Activated T-helper 2 cell treated with anti-CD3 and anti-CD28 coated beads, Interferon-gamma antibody, Interleukin-2, Interleukin-4, amounts not matched to agents 10 μg/mL and 5 μg/mL and 100 μg/mL, durations not matched to agents 14 hours and 24 hours and 36 hours (primary cell): ENCODE results near the gene DPYSL4. TPM values are rescaled to one million over a fixed set of nuclear protein-coding genes. Genes with fewer than 3 reads are reported as not detected.

Source experiments
- DNase-seq: peaks from one replicate; pipeline ENCODE4 v3.0.0; 2021; ENCODE audit warnings: low spot score
- H3K27ac Mint-ChIP-seq: one replicate; pipeline ENCODE4 v1.8.0; 2021; ENCODE audit warnings: mixed read lengths
- H3K27me3 Mint-ChIP-seq: one replicate; pipeline ENCODE4 v1.8.0; 2021; ENCODE audit warnings: low read depth, mixed read lengths
- H3K36me3 Mint-ChIP-seq: one replicate; pipeline ENCODE4 v1.8.0; 2021; ENCODE audit warnings: low read depth, mixed read lengths
- H3K4me1 Mint-ChIP-seq: one replicate; pipeline ENCODE4 v1.8.0; 2021; ENCODE audit warnings: low read depth, mixed read lengths
- H3K4me3 Mint-ChIP-seq: one replicate; pipeline ENCODE4 v1.8.0; 2021; ENCODE audit warnings: low read depth, mild to moderate bottlenecking, moderate library complexity, mixed read lengths
- H3K9me3 Mint-ChIP-seq: one replicate; pipeline ENCODE4 v1.8.0; 2021; ENCODE audit warnings: mixed read lengths
- intact Hi-C: fragments of 100-400 bp; cut with micrococcal nuclease; formaldehyde crosslinking; loops from one replicate; pipeline ENCODE4 v1.15.1; 2023
- total RNA-seq: library from RNA; stranded (reverse); gene quantifications from 2 replicates; pipeline ENCODE4 v1.2.3, GENCODE V29; 2022

DPYSL4 gene
- total RNA-seq, 1 donor from 2014 or later, result 17.9 TPM

DNA sequence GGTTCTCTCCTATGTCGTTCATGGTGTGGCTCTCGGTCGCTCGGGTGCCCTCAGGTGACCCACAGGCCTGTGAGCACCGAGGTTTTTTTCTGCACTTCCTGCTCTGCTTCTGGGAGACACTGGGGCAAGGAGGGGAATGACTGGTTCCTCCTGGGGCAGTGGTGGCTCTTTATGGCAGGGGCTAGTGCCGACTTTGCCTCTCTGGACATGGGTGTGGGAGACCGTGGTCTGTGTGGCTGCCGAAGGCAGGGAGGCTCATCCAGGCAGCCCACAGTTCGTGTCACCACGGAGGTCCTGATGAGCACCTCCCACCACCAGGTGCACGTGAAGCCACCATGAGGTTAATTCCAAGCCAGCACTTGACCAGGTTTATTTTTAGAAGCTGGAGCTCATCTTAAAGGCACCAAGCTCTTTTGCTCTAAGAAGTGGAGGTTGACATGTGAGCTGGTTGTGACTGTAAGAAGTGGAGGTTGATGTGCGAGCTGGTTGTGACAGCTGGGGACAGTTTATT is 24.7 kb upstream of the DPYSL4 start:
- intact Hi-C loops, result loop anchor here (5.0 kb wide), 1 partner anchor 285 kb away; no protein-coding TSS in a partner anchor
- Mint-ChIP-seq H3K27me3 (no peaks in the 10 kb centered on the region), H3K27ac (peak overlapping the region; percentile 99), H3K36me3 (no peaks in the 10 kb centered on the region), H3K4me3 (peak overlapping the region; percentile 68), H3K4me1 (peaks cover 44% of the 10 kb centered on the region), H3K9me3 (no peaks in the 10 kb centered on the region)
- DNase-seq, result peak; percentile 56

DNA sequence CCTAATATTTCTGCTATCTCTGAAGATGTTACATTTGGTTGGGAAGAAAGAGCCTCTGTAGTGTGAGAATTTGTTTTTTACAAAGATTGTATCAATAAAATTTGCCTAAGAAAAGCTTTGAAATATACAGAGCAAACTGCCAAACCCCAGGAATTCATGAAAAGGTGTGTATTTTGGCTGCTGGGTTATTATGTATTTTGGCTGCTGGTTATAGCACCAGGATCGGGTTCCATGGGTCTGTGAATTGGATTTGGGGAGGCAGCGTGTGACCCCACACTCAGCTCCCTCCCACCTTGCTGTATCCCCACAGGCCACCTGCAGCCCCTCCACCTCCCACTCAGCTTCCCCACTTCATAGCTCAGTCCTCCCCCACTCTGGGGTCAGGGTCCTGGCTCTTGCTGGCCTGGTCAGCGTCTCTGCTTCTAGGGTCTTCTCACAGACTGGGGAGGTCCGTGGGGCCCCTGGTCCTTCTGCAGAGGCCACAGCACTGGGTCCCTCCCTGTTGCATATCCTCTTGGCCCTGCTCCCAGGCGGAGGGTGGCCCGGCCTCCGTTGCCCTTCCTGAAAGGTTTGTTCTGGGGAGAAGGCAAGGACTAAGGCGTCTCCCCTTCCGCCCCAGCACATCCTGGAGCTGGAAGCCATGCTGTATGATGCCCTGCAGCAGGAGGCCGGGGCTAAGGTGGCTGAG is 24.0 kb upstream of the DPYSL4 start:
- Mint-ChIP-seq H3K36me3 (no peaks in the 10 kb centered on the region), H3K27me3 (no peaks in the 10 kb centered on the region), H3K9me3 (no peaks in the 10 kb centered on the region), H3K4me3 (peak overlapping the region; percentile 68), H3K27ac (peak overlapping the region; percentile 99), H3K4me1 (peaks cover 44% of the 10 kb centered on the region)
- DNase-seq, result no peak
- intact Hi-C loops, result loop anchor here (5.0 kb wide), 1 partner anchor 285 kb away; no protein-coding TSS in a partner anchor

DNA sequence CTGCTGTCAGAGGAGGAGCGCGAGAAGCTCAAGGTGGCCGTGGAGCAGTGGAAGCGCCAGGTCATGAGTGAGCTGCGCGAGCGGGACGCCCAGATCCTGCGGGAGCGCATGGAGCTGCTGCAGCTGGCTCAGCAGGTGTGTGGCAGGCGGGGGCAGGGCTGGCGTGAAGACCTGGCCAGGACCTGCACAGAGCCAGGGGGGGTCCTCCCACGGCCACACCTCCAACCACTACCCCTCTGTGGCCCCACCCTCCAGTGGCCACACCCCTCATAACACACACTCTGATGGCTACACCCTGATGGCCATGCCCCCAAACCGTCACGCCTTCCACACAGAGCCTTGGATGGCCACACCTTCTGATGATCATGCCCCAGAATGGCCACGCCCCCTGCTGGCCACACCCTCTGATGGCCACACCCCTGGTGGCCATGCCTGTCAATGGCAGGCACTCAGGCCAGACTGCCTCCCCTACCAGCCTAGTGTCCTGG is 23.4 kb upstream of the DPYSL4 start:
- Mint-ChIP-seq H3K9me3 (no peaks in the 10 kb centered on the region), H3K27me3 (no peaks in the 10 kb centered on the region), H3K4me1 (peaks cover 40% of the 10 kb centered on the region), H3K4me3 (no peak overlapping the region), H3K36me3 (no peaks in the 10 kb centered on the region), H3K27ac (peak overlapping the region; percentile 57)
- intact Hi-C loops, result loop anchor here (5.0 kb wide), 1 partner anchor 284 kb away; no protein-coding TSS in a partner anchor
- peak; percentile 66 for DNase-seq

DNA sequence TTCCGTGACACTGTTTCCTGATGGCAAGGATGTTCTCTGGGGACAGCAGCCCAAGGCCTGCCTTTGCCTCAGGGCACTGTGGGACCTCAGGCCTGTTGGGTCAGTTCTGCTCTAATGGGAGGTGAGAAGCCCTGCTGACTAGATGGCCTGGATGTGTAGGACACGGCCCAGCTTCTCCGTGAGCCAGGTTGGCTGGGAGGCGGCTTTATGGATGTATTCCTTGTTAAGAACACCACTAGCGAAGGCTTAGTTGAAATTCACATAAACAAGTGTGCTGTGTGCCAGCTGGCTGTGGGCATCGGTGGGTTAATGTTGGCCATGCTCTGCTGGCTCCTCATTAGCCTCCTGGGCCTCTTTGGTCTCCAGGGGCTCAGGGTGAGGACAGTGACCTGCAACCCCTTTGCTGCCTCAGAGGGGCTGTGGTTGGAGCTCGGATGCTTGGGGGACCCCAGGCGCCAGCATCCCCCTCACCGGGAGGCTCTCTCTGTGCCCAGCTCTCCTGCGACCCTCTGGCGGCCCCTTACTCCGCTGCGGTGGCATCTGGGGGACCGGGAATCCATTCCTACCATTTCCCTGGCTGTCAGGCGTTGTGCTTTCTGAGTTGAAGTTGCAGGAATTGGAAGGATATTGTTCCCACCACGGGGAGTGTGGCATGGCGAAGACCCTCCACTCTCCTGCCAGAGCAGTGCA is 22.8 kb upstream of the DPYSL4 start:
- Mint-ChIP-seq H3K4me3 (no peak overlapping the region), H3K27me3 (no peaks in the 10 kb centered on the region), H3K4me1 (peaks cover 37% of the 10 kb centered on the region), H3K36me3 (no peaks in the 10 kb centered on the region), H3K9me3 (no peaks in the 10 kb centered on the region), H3K27ac (no peak overlapping the region)
- intact Hi-C loops, result loop anchor here (5.0 kb wide), 1 partner anchor 283 kb away; no protein-coding TSS in a partner anchor
- no peak for DNase-seq

DNA sequence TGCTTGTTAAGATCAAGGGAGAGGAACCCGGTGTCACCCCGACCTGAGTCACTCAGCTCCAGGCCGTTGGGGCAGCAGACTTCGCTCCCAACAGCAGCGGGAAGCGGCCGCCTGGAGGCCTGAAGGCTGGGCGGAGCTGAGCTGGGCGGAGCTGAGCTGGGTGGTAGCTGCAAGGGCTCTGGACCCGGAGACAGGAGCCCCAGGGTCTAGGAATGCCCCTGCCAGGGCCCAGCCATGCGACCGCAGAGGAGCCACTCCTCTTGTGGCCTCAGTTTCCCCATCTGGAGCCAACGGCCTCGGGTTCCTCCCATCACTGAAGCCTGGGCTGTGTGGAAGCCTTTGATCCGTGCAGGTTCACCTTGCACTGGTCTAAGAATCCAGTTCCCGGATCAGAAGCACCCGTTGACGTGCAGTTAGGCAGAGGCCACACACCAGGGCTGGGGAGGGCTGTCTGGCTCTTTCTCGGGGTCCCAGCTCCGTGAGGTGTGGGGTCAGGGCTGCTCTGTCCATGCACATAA is 21.9 kb upstream of the DPYSL4 start:
- Mint-ChIP-seq H3K27ac (no peak overlapping the region), H3K4me3 (no peak overlapping the region), H3K4me1 (peaks cover 31% of the 10 kb centered on the region), H3K36me3 (no peaks in the 10 kb centered on the region), H3K9me3 (no peaks in the 10 kb centered on the region), H3K27me3 (no peaks in the 10 kb centered on the region)
- intact Hi-C loops, result loop anchor here (5.0 kb wide), 1 partner anchor 282 kb away; no protein-coding TSS in a partner anchor
- no peak for DNase-seq

DNA sequence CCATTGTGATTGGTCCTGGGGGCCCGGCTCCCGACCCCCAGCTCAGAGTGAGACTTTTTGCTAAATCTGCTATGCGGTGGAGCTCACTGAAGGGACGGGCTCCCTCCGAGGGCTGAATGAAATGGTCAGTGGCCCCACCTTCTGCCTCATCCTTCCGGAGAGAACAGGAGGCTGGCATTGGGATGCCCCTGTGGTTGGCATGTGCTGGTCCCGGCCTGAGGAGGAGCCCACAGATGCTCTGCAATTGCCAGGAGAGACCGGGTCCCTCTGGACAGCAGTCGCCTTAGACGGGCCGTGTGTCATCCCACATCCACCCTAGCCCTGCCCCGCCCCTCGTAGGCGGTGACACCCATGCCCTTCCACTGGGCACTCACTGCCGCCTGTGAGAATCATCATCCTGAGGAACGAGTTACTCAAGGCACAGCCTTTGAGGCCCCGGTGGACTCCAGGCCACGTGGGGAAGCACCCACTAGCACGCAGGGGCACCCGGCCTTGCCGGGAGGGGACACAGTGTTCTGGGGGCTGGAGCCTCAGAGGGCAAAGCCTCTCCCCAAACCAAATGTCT is 21.2 kb upstream of the DPYSL4 start:
- intact Hi-C loops, result no loop called here
- Mint-ChIP-seq H3K4me1 (peaks cover 31% of the 10 kb centered on the region), H3K27ac (no peak overlapping the region), H3K9me3 (no peaks in the 10 kb centered on the region), H3K27me3 (no peaks in the 10 kb centered on the region), H3K4me3 (no peak overlapping the region), H3K36me3 (no peaks in the 10 kb centered on the region)
- no peak for DNase-seq

DNA sequence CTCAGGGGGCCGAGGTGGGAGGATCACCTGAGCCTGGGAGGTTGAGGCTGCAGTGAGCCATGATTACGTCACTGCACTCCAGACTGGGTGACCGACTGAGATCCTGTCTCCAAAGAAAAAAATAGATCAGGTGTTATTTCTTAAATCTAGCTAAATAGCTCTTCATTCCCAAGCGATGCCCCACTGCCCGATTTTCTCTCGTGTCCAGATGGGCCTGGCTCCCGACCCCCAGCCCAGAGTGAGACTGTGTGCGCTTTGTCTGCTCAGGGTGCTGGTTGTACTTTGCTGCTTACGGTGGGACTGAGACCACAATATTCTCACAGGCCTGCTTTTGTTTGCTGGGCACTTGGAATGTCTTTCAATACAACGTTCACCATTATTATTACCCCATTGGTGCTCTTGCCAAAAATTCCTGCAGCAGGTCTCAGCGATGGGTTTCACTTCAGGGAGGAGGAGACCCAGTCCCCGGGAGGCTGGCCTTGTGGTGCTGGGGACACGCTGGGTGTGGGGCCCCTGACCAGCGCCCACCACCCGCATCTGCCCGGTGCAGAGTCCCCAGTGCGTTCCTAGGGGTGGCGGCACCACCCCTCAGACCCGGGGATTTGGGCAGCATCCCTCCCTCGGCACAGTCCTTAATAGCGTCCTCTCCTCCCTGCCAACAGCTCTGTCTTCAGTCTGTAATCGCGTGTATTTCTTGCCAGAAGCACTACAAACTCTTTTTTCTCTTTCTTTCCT is 20.4 kb upstream of the DPYSL4 start:
- no peaks in the 10 kb centered on the region for H3K36me3 Mint-ChIP-seq
- DNase-seq, result no peak
- no peak overlapping the region for H3K27ac Mint-ChIP-seq
- H3K4me1 Mint-ChIP-seq, result peaks cover 29% of the 10 kb centered on the region
- intact Hi-C loops, result no loop called here
- no peaks in the 10 kb centered on the region for H3K27me3 Mint-ChIP-seq
- H3K4me3 Mint-ChIP-seq, result no peak overlapping the region
- H3K9me3 Mint-ChIP-seq, result no peaks in the 10 kb centered on the region

DNA sequence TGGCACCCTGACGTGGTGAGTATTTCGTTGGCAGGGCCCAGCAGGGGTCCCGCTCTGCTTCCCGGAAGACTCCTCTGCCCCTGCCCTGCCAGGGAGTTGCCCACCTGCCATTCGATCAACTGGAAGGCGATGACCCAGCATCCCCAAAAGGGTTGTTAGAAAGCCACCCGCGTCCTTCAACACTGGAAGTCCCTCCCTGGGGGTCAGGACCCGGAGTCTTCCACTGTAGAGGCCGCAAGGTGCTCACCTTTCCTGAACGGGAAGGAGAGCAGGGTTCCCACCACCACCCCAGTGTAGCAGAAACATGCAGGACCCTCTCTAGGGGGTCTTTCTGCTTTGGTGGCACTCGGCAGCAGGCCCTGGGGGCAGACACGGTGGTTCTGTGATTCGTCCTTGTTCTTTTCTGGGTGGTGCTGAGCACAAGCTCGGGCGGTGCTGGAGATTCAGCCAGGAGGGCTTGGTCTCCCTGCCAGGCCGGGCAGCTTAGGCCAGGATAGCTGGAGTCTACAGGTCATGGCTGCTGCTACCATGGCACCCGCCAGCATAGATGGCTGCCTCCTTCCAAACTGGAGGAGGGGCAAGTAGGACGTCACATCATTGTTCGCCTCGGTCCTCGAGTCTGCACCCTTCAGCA is 19.6 kb upstream of the DPYSL4 start:
- Mint-ChIP-seq H3K36me3 (no peaks in the 10 kb centered on the region), H3K27ac (no peak overlapping the region), H3K4me1 (peaks cover 24% of the 10 kb centered on the region), H3K27me3 (no peaks in the 10 kb centered on the region), H3K9me3 (no peaks in the 10 kb centered on the region), H3K4me3 (no peak overlapping the region)
- intact Hi-C loops, result no loop called here
- no peak for DNase-seq

DNA sequence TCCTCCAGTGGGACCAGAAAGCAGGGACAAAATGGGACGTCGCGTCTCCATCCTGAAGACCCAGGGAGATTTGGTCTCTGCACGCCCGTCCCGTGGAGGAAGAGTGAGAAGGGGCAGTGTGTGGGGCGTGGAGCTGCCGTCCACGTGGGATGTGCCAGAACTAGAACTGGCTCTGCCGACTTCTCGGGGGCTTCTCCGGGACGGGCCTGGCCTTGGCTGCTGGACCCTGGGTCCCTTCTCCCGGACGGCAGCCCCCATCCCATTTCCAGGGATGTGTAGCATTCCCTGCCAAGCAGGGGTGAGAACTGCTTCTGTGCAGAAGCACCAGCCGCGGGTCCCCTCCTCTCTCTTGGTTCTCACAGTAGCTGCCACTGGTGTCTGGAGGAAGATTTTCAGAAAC is 18.8 kb upstream of the DPYSL4 start:
- no peak overlapping the region for H3K27ac Mint-ChIP-seq
- intact Hi-C loops, result no loop called here
- H3K9me3 Mint-ChIP-seq, result peaks cover under 1% of the 10 kb centered on the region
- peaks cover 16% of the 10 kb centered on the region for H3K4me1 Mint-ChIP-seq
- no peak overlapping the region for H3K4me3 Mint-ChIP-seq
- H3K27me3 Mint-ChIP-seq, result no peaks in the 10 kb centered on the region
- no peak for DNase-seq
- no peaks in the 10 kb centered on the region for H3K36me3 Mint-ChIP-seq

DNA sequence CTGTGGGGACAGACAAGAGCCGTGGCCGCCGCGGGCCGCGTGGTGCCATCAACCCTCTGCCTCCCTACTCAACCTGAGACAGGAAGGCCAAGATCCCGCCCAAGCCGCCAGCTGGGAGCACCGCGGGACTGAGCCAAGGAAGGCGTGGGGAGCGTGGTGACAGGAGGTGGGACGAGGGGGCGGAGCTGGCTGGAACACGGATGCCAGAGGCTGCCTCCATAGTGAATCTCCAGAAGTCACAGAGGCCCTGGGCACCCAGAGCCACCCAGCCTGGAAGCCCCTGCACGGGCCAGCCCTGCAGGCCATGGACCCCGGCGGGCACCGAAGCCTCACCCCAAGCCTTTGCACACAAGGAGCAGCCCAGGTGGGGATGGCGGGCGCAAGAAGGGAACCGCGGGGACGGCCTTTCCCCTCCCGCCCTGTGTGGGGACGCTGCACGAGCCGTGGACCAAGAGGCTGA is 18.1 kb upstream of the DPYSL4 start:
- Mint-ChIP-seq H3K9me3 (peaks cover 6% of the 10 kb centered on the region), H3K4me1 (peaks cover 16% of the 10 kb centered on the region), H3K27ac (no peak overlapping the region), H3K4me3 (no peak overlapping the region), H3K36me3 (peaks cover 4% of the 10 kb centered on the region), H3K27me3 (no peaks in the 10 kb centered on the region)
- DNase-seq, result no peak
- intact Hi-C loops, result no loop called here

DNA sequence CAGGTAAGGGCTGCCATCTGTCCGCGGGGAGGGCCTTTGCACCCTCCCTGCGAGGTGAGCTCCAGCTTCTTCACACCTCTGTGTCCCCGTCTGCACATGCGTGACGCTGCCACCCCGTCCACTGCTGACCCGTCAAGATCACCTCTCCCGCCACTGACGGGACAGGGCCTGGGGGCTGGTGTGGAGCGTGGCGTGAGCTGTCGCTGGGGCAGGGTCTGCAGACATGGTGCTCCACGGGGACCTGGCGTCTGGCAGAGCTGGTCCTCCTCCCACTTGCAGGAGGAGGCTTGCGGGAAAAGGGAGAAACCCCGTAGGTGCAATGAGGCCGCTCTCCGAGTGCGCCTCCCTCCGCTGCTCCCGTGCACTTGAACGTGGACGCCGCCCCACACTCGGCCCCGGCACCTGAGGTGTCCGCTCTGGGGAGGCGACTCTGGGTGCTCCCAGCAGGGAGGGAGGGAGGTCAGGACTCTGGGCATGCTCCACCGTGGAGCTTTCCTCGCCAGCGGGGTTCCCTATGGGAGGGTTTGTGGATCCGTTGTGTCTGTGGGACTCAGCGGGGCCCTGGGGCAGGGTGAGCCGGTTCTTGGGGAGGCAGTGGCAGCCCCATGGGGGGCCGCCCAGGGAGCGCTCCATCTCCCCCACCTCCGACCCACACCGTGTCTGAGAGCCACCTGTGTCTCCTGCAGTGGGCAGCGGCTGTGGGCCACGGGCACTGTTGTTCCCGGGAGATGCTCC is 17.6 kb upstream of the DPYSL4 start:
- Mint-ChIP-seq H3K4me1 (peaks cover 14% of the 10 kb centered on the region), H3K4me3 (no peak overlapping the region), H3K27ac (no peak overlapping the region), H3K9me3 (peaks cover 6% of the 10 kb centered on the region), H3K36me3 (peaks cover 4% of the 10 kb centered on the region), H3K27me3 (no peaks in the 10 kb centered on the region)
- DNase-seq, result no peak
- intact Hi-C loops, result no loop called here
